Measurements from ENCODE around the gene DLG2.

Gene DLG2

GRCh38 chr11:83827940-83828554, 1799.1 kb downstream of the DLG2 start:
- Histone ChIP-seq H3K4me3 (ENCODE audit: low read length) (no peak overlapping the region), H3K4me2 (ENCODE audit: low read length) (no peak overlapping the region), H3K27me3 (ENCODE audit: control insufficient read depth, low read length) (no peaks in the 10 kb centered on the region), H4K20me1 (ENCODE audit: control insufficient read depth, insufficient read depth, low read depth, low read length) (no peaks in the 10 kb centered on the region), H3K36me3 (ENCODE audit: control insufficient read depth, low read length) (no peaks in the 10 kb centered on the region), H3K9me2 (replicated peaks; ENCODE audit: control insufficient read depth, low read length) (no peaks in the 10 kb centered on the region), H3K4me1 (ENCODE audit: control insufficient read depth, low read length) (no peaks in the 10 kb centered on the region), H3K9me3 (ENCODE audit: control insufficient read depth, insufficient read depth, low read length) (no peaks in the 10 kb centered on the region), H3K79me2 (ENCODE audit: control insufficient read depth, low read length) (no peaks in the 10 kb centered on the region), H3F3A (ENCODE audit: control insufficient read depth, insufficient read depth) (no peaks in the 10 kb centered on the region), H3K27ac (ENCODE audit: low read depth, low read length) (no peak overlapping the region)
- TF ChIP-seq EZH2phosphoT487 (IDR thresholded peaks at IDR 0.05; ENCODE audit: borderline replicate concordance, low read length) (no peak), CTCF (IDR thresholded peaks at IDR 0.05; ENCODE audit: low read depth, low read length, poor library complexity, severe bottlenecking) (peak; percentile 65)

GRCh38 chr11:83827520-83827919, 1799.6 kb downstream of the DLG2 start:
- Histone ChIP-seq H3K4me3 (ENCODE audit: low read length) (no peak overlapping the region), H3K4me2 (ENCODE audit: low read length) (no peak overlapping the region)

GRCh38 chr11:83826078-83826477, 1801.1 kb downstream of the DLG2 start:
- H3K4me3 ChIP-seq (ENCODE audit: low read length): no peak overlapping the region
- TF ChIP-seq CTCF (IDR thresholded peaks at IDR 0.05; ENCODE audit: low read depth, low read length, poor library complexity, severe bottlenecking) (no peak), EZH2phosphoT487 (IDR thresholded peaks at IDR 0.05; ENCODE audit: borderline replicate concordance, low read length) (no peak)
- H3K9me3 ChIP-seq (ENCODE audit: control insufficient read depth, insufficient read depth, low read length): no peaks in the 10 kb centered on the region
- no peaks in the 10 kb centered on the region for H3K27me3 ChIP-seq (ENCODE audit: control insufficient read depth, low read length)
- H3K27ac ChIP-seq (ENCODE audit: low read depth, low read length): no peak overlapping the region
- no peak overlapping the region for H3K4me2 ChIP-seq (ENCODE audit: low read length)
- H3K79me2 ChIP-seq (ENCODE audit: control insufficient read depth, low read length): no peaks in the 10 kb centered on the region
- no peaks in the 10 kb centered on the region for H3F3A ChIP-seq (ENCODE audit: control insufficient read depth, insufficient read depth)
- H4K20me1 ChIP-seq (ENCODE audit: control insufficient read depth, insufficient read depth, low read depth, low read length): no peaks in the 10 kb centered on the region
- H3K4me1 ChIP-seq (ENCODE audit: control insufficient read depth, low read length): no peaks in the 10 kb centered on the region
- H3K9me2 ChIP-seq (replicated peaks; ENCODE audit: control insufficient read depth, low read length): no peaks in the 10 kb centered on the region
- H3K36me3 ChIP-seq (ENCODE audit: control insufficient read depth, low read length): no peaks in the 10 kb centered on the region

More at GRCh38 chr11:83827520-83827919, 1799.6 kb downstream of the DLG2 start:
- H3K9me2 ChIP-seq (replicated peaks; ENCODE audit: control insufficient read depth, low read length): no peaks in the 10 kb centered on the region
- no peaks in the 10 kb centered on the region for H3K79me2 ChIP-seq (ENCODE audit: control insufficient read depth, low read length)
- H3F3A ChIP-seq (ENCODE audit: control insufficient read depth, insufficient read depth): no peaks in the 10 kb centered on the region
- no peaks in the 10 kb centered on the region for H3K36me3 ChIP-seq (ENCODE audit: control insufficient read depth, low read length)
- no peak overlapping the region for H3K27ac ChIP-seq (ENCODE audit: low read depth, low read length)
- TF ChIP-seq EZH2phosphoT487 (IDR thresholded peaks at IDR 0.05; ENCODE audit: borderline replicate concordance, low read length) (no peak), CTCF (IDR thresholded peaks at IDR 0.05; ENCODE audit: low read depth, low read length, poor library complexity, severe bottlenecking) (no peak)
- H3K4me1 ChIP-seq (ENCODE audit: control insufficient read depth, low read length): no peaks in the 10 kb centered on the region
- no peaks in the 10 kb centered on the region for H4K20me1 ChIP-seq (ENCODE audit: control insufficient read depth, insufficient read depth, low read depth, low read length)
- no peaks in the 10 kb centered on the region for H3K9me3 ChIP-seq (ENCODE audit: control insufficient read depth, insufficient read depth, low read length)
- no peaks in the 10 kb centered on the region for H3K27me3 ChIP-seq (ENCODE audit: control insufficient read depth, low read length)

Measured in DOHH2 (cell line).